A673 (cell line): ENCODE measurements around the gene MBNL2.

Experiments
- CTCF ChIP-seq: fragments of 300-800, 200-600 bp; sonication (generic); conservative IDR thresholded peaks from 2 replicates; pipeline ENCODE4 v1.5.1; 2017; ENCODE audit warnings: low read depth, mild to moderate bottlenecking, antibody characterized with exemption, low read length, moderate library complexity, mixed read lengths
- EZH2 ChIP-seq: fragments of 200-600 bp; sonication (generic); IDR thresholded peaks from 2 replicates; pipeline ENCODE4 v1.6.1; 2017; ENCODE audit warnings: borderline replicate concordance, low read depth, mild to moderate bottlenecking, mixed read lengths, antibody characterized with exemption, low read length; ENCODE audit not compliant: poor library complexity, severe bottlenecking

- no peak for TF ChIP-seq CTCF
- no peak for TF ChIP-seq EZH2
Observed at GRCh38 chr13:97388373-97388772, 166.2 kb downstream of the MBNL2 start.
